HG03066 (cell line): ENCODE measurements around the gene FBXL17.

ENCODE experiments used
- ATAC-seq: cut with Tn5 transposase; IDR thresholded peaks from one replicate; pipeline ENCODE4 v1.9.1; 2021; ENCODE audit warnings: low read depth; ENCODE audit not compliant: unreplicated experiment

FBXL17 gene

DNA sequence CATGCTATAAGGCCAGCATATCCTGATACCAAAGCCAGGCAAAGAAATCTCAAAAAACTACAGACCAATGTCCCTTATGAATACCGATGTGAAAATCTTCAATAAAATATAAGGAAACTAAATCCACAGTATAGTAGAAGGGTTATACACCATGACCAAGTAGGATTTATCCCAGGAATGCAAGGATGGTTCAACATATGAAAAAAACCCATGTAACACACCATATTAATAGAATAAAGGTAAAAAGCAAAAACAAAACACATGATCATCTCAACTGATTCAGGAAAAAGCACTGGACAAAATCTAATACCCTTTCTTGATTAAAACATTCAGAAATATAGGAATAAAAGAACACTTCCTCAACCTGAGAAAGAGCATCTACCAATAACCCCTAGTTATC is 6.1 kb downstream of the FBXL17 start:
- no peak for ATAC-seq

- ATAC-seq: no peak
Measured at GRCh38 chr5:108373426-108373825, 8.5 kb downstream of the FBXL17 start.

GRCh38 chr5:108372369-108372768 is 9.5 kb downstream of the FBXL17 start:
- ATAC-seq: no peak

DNA sequence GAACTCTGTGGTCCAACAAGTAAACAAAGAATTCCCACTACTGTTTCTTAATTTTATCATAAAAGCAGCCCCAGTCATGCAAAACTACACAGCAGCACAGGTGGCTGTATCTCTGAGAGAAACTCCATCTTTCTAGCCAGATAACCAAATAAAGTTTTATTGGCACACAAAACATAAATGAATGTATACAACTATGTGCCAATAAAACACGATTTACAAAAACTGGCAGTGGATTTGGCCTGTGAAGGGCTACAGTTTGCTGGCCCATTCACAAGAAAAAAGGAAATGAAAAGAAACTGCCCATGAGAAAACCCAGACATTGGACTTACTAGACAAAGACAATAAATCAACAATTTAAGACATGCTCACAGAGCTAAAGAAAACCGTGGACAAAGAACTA is 10.6 kb downstream of the FBXL17 start:
- no peak for ATAC-seq

DNA sequence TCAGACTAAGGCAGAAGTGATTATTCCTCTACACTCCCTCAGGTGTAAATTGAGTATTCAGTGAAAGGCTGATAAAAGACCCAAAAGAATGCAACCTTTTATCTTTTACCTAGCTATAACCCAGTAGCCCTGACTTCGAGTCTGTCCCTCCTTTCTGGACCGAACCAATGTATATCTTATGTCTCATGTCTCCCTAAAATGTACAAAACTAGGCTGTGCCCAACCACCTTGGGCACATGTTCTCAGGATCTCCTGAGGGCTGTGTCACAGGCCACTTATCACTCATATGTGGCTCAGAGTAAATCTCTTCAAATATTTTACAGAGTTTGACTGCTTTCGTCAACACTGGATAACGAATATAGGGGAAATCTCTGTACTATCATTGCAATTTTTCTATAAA is 12.7 kb downstream of the FBXL17 start:
- no peak for ATAC-seq

- no peak for ATAC-seq
Measured at GRCh38 chr5:108367679-108368334, 14.1 kb downstream of the FBXL17 start.

DNA sequence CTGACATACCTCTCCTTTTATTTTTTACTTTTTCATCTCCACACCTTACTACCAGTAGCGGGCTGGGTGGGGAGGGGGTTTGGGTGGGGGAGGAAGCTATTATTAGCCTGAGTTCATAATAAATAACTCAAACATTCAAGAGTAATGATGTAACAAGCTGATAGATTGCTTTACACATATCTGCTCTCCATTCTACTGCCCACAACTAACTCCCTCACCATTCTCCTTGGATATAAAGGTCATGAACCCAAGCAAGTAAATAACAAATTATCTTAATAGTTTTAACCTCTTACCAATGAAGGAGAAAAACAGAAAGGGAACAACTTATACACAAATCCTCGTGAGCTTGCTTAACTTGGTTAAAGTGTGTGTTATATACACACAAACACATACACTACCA is 15.4 kb downstream of the FBXL17 start:
- ATAC-seq: no peak

GRCh38 chr5:108361771-108362170 is 20.1 kb downstream of the FBXL17 start:
- no peak for ATAC-seq

DNA sequence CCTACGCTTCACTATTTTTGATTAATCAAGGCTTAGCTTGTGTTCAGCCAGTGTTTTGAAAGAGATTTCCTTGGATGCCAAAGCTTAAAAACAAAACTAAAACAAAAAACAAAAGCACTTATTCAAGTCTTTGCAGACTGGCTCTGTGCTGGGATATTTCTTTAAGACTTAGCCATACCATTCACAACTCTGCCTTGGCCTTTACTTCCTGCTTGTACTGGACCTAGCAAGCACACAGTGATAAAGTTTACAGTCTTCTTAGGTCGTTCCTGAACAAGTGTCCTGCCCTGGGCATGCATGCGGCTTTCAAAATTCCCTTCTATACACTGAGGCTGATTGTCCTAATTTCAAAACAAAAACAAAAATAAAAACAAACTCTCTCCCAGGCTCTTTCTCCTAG is 20.7 kb downstream of the FBXL17 start:
- ATAC-seq: no peak

GRCh38 chr5:108360280-108360679 is 21.6 kb downstream of the FBXL17 start:
- ATAC-seq: no peak

- ATAC-seq: no peak
Measured at GRCh38 chr5:108356286-108356685, 25.6 kb downstream of the FBXL17 start.

DNA sequence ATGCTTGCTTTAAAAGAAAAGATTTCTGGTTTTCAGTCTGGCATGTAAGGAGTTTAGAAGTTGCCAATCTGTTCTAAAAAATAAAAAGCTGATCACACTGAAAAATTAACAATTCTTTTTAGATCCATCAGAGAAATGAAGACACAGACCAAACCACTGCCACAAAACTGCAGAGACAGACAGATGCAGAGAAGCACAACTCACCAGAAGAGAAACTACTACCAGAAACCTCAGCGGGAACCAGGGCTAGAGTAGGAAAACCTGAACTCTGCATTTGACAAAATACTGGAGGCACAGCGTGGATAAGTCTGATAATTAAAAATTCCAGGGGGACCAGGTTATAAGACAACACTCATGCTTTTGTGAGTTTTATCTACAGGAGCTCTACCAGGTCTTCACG is 28.8 kb downstream of the FBXL17 start:
- ATAC-seq: no peak

GRCh38 chr5:108345541-108346171 is 36.2 kb downstream of the FBXL17 start:
- ATAC-seq: peak; percentile 74

- no peak for ATAC-seq
Measured at GRCh38 chr5:108344103-108344822, 37.6 kb downstream of the FBXL17 start.

- no peak for ATAC-seq
Measured at GRCh38 chr5:108341866-108342265, 40.0 kb downstream of the FBXL17 start.

DNA sequence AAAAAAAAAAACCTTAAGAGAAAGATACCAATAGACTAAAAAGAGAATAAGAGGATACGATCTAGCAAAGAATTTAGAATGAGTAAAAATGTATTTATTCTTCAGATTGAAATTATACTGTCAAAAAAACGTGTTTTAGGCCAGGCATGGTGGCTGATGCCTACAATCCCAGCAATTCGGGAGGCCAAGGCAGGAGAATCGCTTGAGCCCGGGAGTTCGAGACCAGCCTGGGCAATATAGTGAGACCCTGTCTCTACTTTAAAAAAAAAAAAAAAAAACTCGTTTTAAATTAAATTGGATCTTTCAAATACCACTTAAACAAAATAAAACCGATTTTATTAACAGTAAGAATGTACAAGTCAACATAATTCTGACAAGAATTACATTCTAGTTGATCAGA is 41.8 kb downstream of the FBXL17 start:
- no peak for ATAC-seq

- no peak for ATAC-seq
Measured at GRCh38 chr5:108339220-108339619, 42.7 kb downstream of the FBXL17 start.

DNA sequence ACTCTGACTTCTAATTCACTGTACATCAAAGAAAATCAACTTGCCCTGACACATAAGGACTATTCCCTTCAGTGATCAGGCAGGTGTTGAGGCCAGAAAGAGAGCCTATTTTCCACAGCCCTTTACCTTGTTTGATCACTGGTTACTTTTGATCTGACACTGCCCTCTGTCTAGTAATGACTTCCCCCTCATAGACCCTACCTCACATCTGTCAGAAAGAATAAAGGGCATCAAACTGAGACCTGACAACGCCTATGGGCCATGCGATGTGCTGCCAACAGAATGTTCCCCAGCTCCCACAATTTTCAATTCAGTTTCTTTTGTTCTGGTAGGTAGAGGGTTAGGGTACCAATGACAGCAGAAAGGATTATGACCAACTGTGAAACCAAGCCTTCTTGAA is 47.7 kb downstream of the FBXL17 start:
- no peak for ATAC-seq

DNA sequence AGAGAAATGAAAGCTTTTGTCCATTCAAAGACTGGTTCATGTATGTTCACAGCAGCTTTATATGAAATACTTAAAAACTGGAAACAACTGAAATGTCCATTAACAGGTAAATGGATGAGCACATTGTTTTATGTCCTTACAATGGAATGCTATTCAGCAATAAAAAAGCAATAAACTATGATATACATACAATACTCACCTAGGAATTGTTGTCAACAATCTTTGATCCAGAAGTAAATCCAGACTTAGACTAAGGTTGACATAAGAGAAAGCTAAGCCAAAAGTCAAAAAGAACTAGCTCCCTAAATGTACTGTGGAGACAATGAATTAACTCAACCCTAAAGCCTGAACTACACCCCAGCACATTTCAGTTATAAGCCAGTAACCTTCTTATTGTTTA is 54.9 kb downstream of the FBXL17 start:
- no peak for ATAC-seq

- no peak for ATAC-seq
Measured at GRCh38 chr5:108324886-108325285, 57.0 kb downstream of the FBXL17 start.

DNA sequence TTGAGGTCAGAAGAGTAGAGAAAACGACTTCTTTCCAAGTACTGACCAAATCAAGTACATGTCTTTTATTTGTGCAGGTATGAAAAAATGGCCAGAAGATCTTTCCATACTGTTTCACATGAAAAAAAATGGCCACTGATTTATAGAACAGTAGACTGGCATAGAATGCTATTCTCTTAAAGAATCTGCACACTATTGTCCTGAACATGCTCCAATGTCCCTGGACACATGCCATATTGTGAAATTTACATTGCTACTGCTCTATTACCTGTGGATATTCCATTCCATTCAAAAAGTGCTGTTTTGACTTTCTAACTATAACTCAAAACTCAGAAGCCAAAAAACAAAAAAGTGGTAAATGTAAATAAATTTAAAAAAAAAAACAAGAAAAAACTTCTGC is 60.6 kb downstream of the FBXL17 start:
- ATAC-seq: no peak

GRCh38 chr5:108320231-108320630 is 61.7 kb downstream of the FBXL17 start:
- no peak for ATAC-seq
